ENCODE data around the gene ANO10. TPM values are rescaled to one million over a fixed set of nuclear protein-coding genes. Genes with fewer than 3 reads are reported as not detected.

The ANO10 gene
- total RNA-seq, 1 experiment from 2014 or later: 15.0 TPM

GRCh38 chr3:43640681-43641080 is 18.9 kb upstream of the ANO10 start:
- Mint-ChIP-seq H3K27ac (ENCODE audit: low read depth, unreplicated experiment) (no peak overlapping the region), H3K27me3 (ENCODE audit: insufficient read depth, unreplicated experiment) (no peaks in the 10 kb centered on the region), H3K9me3 (ENCODE audit: unreplicated experiment) (no peaks in the 10 kb centered on the region), H3K4me1 (ENCODE audit: insufficient read depth, unreplicated experiment) (peaks cover 13% of the 10 kb centered on the region), H3K36me3 (ENCODE audit: insufficient read depth, unreplicated experiment) (no peaks in the 10 kb centered on the region), H3K4me3 (ENCODE audit: unreplicated experiment) (no peak overlapping the region)
- CTCF ChIA-PET: interaction anchor here (0.7 kb wide), 1 partner anchor 134 kb away, joined by 3 read pairs; no protein-coding TSS in a partner anchor
- DNase-seq (ENCODE audit: unreplicated experiment): no peak
- POLR2A ChIA-PET: no interaction called here
- intact Hi-C loops (cut with micrococcal nuclease): no loop called here
- BruUV-seq (replicated peaks): no TSS peak
- TF ChIP-seq, protein P1, sequence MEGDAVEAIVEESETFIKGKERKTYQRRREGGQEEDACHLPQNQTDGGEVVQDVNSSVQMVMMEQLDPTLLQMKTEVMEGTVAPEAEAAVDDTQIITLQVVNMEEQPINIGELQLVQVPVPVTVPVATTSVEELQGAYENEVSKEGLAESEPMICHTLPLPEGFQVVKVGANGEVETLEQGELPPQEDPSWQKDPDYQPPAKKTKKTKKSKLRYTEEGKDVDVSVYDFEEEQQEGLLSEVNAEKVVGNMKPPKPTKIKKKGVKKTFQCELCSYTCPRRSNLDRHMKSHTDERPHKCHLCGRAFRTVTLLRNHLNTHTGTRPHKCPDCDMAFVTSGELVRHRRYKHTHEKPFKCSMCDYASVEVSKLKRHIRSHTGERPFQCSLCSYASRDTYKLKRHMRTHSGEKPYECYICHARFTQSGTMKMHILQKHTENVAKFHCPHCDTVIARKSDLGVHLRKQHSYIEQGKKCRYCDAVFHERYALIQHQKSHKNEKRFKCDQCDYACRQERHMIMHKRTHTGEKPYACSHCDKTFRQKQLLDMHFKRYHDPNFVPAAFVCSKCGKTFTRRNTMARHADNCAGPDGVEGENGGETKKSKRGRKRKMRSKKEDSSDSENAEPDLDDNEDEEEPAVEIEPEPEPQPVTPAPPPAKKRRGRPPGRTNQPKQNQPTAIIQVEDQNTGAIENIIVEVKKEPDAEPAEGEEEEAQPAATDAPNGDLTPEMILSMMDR (IDR thresholded peaks at IDR 0.05; ENCODE audit: unreplicated experiment): no peak

GRCh38 chr3:43638594-43639447 is 17.0 kb upstream of the ANO10 start:
- DNase-seq (ENCODE audit: unreplicated experiment): peak; percentile 67
- CTCF ChIA-PET: no interaction called here
- Mint-ChIP-seq H3K4me1 (ENCODE audit: insufficient read depth, unreplicated experiment) (peaks cover 13% of the 10 kb centered on the region), H3K27me3 (ENCODE audit: insufficient read depth, unreplicated experiment) (no peaks in the 10 kb centered on the region), H3K27ac (ENCODE audit: low read depth, unreplicated experiment) (peak overlapping the region; percentile 77), H3K4me3 (ENCODE audit: unreplicated experiment) (peak overlapping the region; percentile 53), H3K9me3 (ENCODE audit: unreplicated experiment) (no peaks in the 10 kb centered on the region), H3K36me3 (ENCODE audit: insufficient read depth, unreplicated experiment) (no peaks in the 10 kb centered on the region)
- intact Hi-C loops (cut with micrococcal nuclease): loop anchor here (2.0 kb wide), 2 partner anchors 94 to 476 kb away; no protein-coding TSS in a partner anchor
- BruUV-seq (replicated peaks): no TSS peak
- POLR2A ChIA-PET: interaction anchor here (0.7 to 1.6 kb wide), 4 partner anchors 16 to 700 kb away, joined by 3 to 4 read pairs (median 3); partner anchors contain the start of gene TCAIM
- TF ChIP-seq, protein P1 (IDR thresholded peaks at IDR 0.05; ENCODE audit: unreplicated experiment): peak; percentile 27

DNA sequence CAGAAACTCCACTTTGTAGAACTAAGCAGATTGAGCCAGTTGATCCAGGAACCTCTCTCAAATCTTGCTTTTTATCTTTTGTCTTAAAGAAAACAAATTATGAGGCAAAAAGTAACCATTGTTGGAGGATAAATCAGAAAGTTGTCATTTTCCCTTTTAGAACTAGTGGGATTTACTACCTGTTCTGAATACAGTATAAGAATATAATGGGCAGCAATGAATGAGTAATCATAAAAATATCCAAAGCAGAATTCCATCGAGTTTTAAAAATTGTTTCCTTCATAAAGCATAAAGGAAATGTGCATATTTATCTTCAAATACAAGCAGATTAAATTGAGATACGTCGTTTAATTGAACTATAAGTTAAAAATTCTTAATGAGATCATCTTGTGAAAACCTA is 15.9 kb upstream of the ANO10 start:
- CTCF ChIA-PET: interaction anchor here (1.0 kb wide), 1 partner anchor 36 kb away, joined by 3 read pairs; no protein-coding TSS in a partner anchor
- Mint-ChIP-seq H3K27me3 (ENCODE audit: insufficient read depth, unreplicated experiment) (no peaks in the 10 kb centered on the region), H3K27ac (ENCODE audit: low read depth, unreplicated experiment) (no peak overlapping the region), H3K36me3 (ENCODE audit: insufficient read depth, unreplicated experiment) (no peaks in the 10 kb centered on the region), H3K4me1 (ENCODE audit: insufficient read depth, unreplicated experiment) (peaks cover 13% of the 10 kb centered on the region), H3K9me3 (ENCODE audit: unreplicated experiment) (no peaks in the 10 kb centered on the region), H3K4me3 (ENCODE audit: unreplicated experiment) (no peak overlapping the region)
- intact Hi-C loops (cut with micrococcal nuclease): loop anchor here (2.0 kb wide), 2 partner anchors 93 to 475 kb away; no protein-coding TSS in a partner anchor
- BruUV-seq (replicated peaks): no TSS peak
- DNase-seq (ENCODE audit: unreplicated experiment): no peak
- POLR2A ChIA-PET: interaction anchor here (1.1 to 1.6 kb wide), 3 partner anchors 15 to 701 kb away, joined by 3 to 4 read pairs (median 3); partner anchors contain the start of genes ANO10 and TCAIM
- TF ChIP-seq, protein P1 (IDR thresholded peaks at IDR 0.05; ENCODE audit: unreplicated experiment): no peak

- H3K36me3 Mint-ChIP-seq (ENCODE audit: insufficient read depth, unreplicated experiment): no peaks in the 10 kb centered on the region
- CTCF ChIA-PET: no interaction called here
- no peak for DNase-seq (ENCODE audit: unreplicated experiment)
- H3K27me3 Mint-ChIP-seq (ENCODE audit: insufficient read depth, unreplicated experiment): no peaks in the 10 kb centered on the region
- TF ChIP-seq, protein P1 (IDR thresholded peaks at IDR 0.05; ENCODE audit: unreplicated experiment): no peak
- no peak overlapping the region for H3K4me3 Mint-ChIP-seq (ENCODE audit: unreplicated experiment)
- peak overlapping the region; percentile 75 for H3K27ac Mint-ChIP-seq (ENCODE audit: low read depth, unreplicated experiment)
- no peaks in the 10 kb centered on the region for H3K4me1 Mint-ChIP-seq (ENCODE audit: insufficient read depth, unreplicated experiment)
- BruUV-seq (replicated peaks): no TSS peak
- intact Hi-C loops (cut with micrococcal nuclease): no loop called here
- POLR2A ChIA-PET: interaction anchor here (3.6 kb wide), 1 partner anchor 11 kb away, joined by 15 read pairs; the partner anchor contains the start of gene ANO10
- peaks cover 14% of the 10 kb centered on the region for H3K9me3 Mint-ChIP-seq (ENCODE audit: unreplicated experiment)
These were observed 11.2 kb upstream of the ANO10 start for GRCh38 chr3:43632986-43633385.

Measured in MCF 10A (cell line).